GM19193 (cell line): Measurements from ENCODE around the gene HAND1.

Experiments used
- POLR2A ChIP-seq: IDR thresholded peaks from 4 replicates; pipeline ENCODE4 v1.6.1; 2011; ENCODE audit not compliant: insufficient read depth, insufficient read length; ENCODE audit errors: extremely low read depth

Gene HAND1

DNA sequence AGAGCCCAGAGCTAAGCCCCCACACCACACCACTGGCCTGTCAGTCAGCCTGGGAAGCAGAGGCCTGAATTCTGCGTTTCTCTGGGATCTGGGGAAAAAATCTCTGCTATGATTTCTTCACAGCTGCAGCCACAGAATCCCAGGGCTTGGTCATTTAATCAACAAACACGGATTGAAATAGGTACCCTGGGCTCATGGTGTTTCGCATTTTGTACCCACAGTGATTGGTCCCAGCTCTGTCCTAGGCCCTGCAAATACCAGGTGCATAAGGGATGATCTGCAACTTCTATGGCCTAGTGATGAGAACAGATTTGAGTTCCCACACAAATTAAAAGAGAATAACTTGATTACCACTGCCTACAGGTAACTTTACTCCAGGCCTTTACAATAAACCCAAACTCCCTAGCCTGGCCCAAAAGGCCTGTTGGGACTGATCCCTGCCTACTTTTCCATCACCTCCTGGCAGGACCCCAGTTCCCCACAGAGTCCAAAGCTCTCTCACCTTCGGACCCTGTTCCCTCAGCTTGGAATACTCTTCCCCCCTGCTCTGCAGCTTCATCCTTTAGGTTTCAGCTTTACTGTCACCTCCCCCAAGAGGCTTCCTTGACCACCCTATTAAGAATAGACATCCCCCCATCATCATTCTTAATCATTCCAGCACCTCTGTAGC lies 46.9 kb downstream of the HAND1 start:
- TF ChIP-seq POLR2A = no peak

DNA sequence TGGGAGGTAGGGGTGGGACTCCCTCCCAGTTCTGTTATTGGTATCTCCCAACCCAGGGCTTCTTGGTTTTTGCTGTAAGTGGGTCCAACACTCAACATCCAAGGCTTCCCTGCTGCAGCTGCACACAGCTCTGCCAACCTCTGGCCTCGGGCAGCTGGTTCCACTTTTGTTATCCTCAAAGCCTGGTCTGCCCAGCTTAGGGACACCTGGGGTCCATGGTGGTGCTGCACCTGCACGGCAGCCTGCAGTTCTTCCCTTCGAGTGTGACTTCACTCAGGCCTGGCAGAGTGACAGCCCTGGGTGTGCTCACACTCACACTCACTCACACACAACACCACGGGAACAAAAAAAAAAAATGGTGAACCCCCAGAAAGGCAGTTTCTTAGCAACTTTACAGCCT lies 47.6 kb downstream of the HAND1 start:
- TF ChIP-seq POLR2A = no peak

GRCh38 chr5:154429341-154429740 lies 48.7 kb downstream of the HAND1 start:
- TF ChIP-seq POLR2A = no peak

GRCh38 chr5:154428208-154428607 lies 49.8 kb downstream of the HAND1 start:
- no peak for TF ChIP-seq POLR2A
